Measurements from ENCODE around the gene AP3B1. TPM values are rescaled to one million over a fixed set of nuclear protein-coding genes. Genes with fewer than 3 reads are reported as not detected.
"Not testable (repeated sequence)": the region's sequence is repeated elsewhere in the genome, so short reads cannot be mapped to it uniquely, and the experiment has no call there.

Gene AP3B1
- total RNA-seq, 2 experiments from 2014 or later, result 39.4 to 52.3 TPM

DNA sequence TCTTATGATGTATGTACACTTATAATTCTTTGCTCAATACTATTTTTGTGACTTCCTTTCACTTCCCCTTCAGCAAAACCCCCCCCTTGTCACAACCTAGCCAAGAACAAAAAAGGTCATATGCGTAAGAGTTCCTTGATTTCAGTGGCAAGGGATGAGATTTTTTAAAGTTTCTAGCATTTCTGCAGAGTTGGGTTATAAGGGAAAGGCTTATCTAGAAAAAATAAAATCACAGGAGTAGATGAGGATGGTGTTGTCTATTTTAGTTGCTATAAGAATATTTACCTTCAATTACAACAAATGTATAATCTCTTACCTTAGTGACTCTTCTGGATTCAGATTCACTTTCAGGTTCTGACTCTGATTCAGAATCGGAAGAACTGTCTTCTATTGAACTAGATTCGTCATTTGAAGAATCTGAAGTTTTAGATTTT lies 184.6 kb downstream of the AP3B1 start:
- H3K36me3 Mint-ChIP-seq (ENCODE audit: low read depth), result peaks cover 36% of the 10 kb centered on the region
- H3K9me3 Mint-ChIP-seq, result no peaks in the 10 kb centered on the region
- no peak for DNase-seq
- ChIA-PET POLR2A (no interaction called here), CTCF (no interaction called here)
- H3K4me3 Mint-ChIP-seq, result no peak overlapping the region
- peaks cover 3% of the 10 kb centered on the region for H3K4me1 Mint-ChIP-seq
- no peaks in the 10 kb centered on the region for H3K27me3 Mint-ChIP-seq
- no peak overlapping the region for H3K27ac Mint-ChIP-seq

DNA sequence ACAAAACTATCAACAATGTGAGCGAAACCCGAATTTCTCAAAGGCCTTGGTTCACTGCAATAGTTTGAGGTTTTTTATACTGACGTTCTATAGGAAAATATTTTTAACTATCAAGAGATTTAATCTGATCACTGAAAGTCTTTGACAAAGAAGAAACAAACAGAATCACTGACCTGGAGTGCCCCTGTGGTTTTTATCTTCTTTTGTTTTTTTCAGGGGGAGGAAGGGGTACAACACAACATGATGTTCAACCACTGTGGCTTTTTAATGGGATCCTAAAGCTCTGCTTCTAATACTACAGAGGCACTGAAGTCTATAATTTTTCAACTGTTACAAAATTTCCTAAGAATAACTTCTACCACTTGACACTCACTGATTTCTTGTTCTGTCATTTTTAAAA lies 185.9 kb downstream of the AP3B1 start:
- H3K9me3 Mint-ChIP-seq, result no peaks in the 10 kb centered on the region
- CTCF ChIA-PET, result no interaction called here
- no peak overlapping the region for H3K27ac Mint-ChIP-seq
- POLR2A ChIA-PET, result no interaction called here
- H3K27me3 Mint-ChIP-seq, result no peaks in the 10 kb centered on the region
- peaks cover 30% of the 10 kb centered on the region for H3K36me3 Mint-ChIP-seq (ENCODE audit: low read depth)
- H3K4me1 Mint-ChIP-seq, result no peaks in the 10 kb centered on the region
- no peak for DNase-seq
- H3K4me3 Mint-ChIP-seq, result no peak overlapping the region

DNA sequence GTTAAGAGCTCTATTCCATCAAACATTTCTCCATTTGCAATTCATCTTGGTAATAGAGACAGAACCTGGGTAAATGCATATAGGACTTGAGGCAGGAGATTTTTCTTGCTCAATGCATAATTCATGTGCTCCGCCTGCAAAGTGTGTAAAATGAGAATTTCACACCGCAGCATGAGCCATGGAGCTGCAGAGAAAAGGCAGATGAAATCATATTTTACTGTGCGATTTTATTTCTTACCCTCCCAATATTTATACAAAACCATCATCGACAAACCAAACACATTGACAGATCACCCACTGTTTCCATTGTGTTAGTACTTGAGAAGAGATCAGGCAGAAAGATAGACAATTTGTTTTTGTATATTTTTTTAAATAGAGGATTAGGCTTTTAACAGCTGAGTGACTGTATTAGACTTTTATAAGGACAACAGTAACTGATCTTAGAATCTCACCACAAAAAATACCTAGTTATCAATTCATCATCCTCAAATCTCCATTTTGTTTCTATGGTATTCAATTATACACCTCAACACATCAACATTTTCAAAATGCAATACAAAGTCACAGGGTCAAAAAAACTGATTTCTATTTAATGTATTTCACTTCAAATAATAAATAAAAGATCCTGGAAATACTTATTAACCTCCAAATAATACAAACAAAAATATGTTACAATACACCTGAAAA lies 191.1 kb downstream of the AP3B1 start:
- Mint-ChIP-seq H3K36me3 (ENCODE audit: low read depth) (peaks cover 36% of the 10 kb centered on the region), H3K27ac (no peak overlapping the region), H3K27me3 (no peaks in the 10 kb centered on the region), H3K9me3 (peaks cover 2% of the 10 kb centered on the region), H3K4me1 (no peaks in the 10 kb centered on the region), H3K4me3 (no peak overlapping the region)
- POLR2A ChIA-PET, result no interaction called here
- CTCF ChIA-PET, result no interaction called here
- DNase-seq, result no peak

- no peaks in the 10 kb centered on the region for H3K27me3 Mint-ChIP-seq
- H3K27ac Mint-ChIP-seq, result no peak overlapping the region
- no peak for DNase-seq
- ChIA-PET POLR2A (no interaction called here), CTCF (interaction anchor here (0.5 kb wide), 1 partner anchor 60 kb away, joined by 4 read pairs; no protein-coding TSS in a partner anchor)
- no peaks in the 10 kb centered on the region for H3K4me1 Mint-ChIP-seq
- peaks cover 2% of the 10 kb centered on the region for H3K9me3 Mint-ChIP-seq
- no peak overlapping the region for H3K4me3 Mint-ChIP-seq
- peaks cover 35% of the 10 kb centered on the region for H3K36me3 Mint-ChIP-seq (ENCODE audit: low read depth)
These were observed 192.0 kb downstream of the AP3B1 start for GRCh38 chr5:78102500-78102899.

GRCh38 chr5:78095125-78095524 lies 199.4 kb downstream of the AP3B1 start:
- CTCF ChIA-PET, result no interaction called here
- peaks cover 2% of the 10 kb centered on the region for H3K9me3 Mint-ChIP-seq
- peaks cover 40% of the 10 kb centered on the region for H3K36me3 Mint-ChIP-seq (ENCODE audit: low read depth)
- POLR2A ChIA-PET, result no interaction called here
- DNase-seq, result no peak
- H3K4me1 Mint-ChIP-seq, result no peaks in the 10 kb centered on the region
- no peaks in the 10 kb centered on the region for H3K27me3 Mint-ChIP-seq
- no peak overlapping the region for H3K27ac Mint-ChIP-seq
- H3K4me3 Mint-ChIP-seq, result no peak overlapping the region

DNA sequence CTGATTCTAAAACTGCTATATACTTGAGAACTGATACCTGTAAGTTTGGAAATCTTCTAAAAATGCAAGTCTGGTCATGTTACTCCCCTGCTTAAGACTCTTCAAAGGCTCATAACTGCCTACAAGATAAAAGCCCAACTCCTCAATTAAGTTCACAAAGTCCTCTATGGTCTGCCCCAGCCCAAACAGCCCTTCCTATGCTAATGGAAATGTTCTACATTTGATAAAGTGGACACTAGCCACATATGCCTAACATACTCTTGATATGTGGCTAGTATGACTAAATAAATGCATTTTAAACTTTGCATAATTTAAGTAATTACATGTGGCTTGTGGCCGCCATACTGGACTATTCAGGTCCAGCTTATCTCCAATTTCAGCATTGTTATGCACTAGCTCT lies 204.5 kb downstream of the AP3B1 start:
- Mint-ChIP-seq H3K9me3 (no peaks in the 10 kb centered on the region), H3K27me3 (no peaks in the 10 kb centered on the region), H3K36me3 (ENCODE audit: low read depth) (peaks cover 27% of the 10 kb centered on the region), H3K4me3 (no peak overlapping the region), H3K27ac (no peak overlapping the region), H3K4me1 (peaks cover 4% of the 10 kb centered on the region)
- DNase-seq, result no peak
- ChIA-PET CTCF (no interaction called here), POLR2A (interaction anchor here (0.6 kb wide), 1 partner anchor 463 kb away, joined by 3 read pairs; no protein-coding TSS in a partner anchor)

- H3K4me1 Mint-ChIP-seq, result no peaks in the 10 kb centered on the region
- CTCF ChIA-PET, result interaction anchor here (1.2 kb wide), 1 partner anchor 17 kb away, joined by 3 read pairs; no protein-coding TSS in a partner anchor
- no peak overlapping the region for H3K4me3 Mint-ChIP-seq
- no peaks in the 10 kb centered on the region for H3K27me3 Mint-ChIP-seq
- DNase-seq, result no peak
- POLR2A ChIA-PET, result no interaction called here
- peaks cover 16% of the 10 kb centered on the region for H3K36me3 Mint-ChIP-seq (ENCODE audit: low read depth)
- peaks cover 6% of the 10 kb centered on the region for H3K9me3 Mint-ChIP-seq
- no peak overlapping the region for H3K27ac Mint-ChIP-seq
These were observed 215.6 kb downstream of the AP3B1 start for GRCh38 chr5:78078858-78079257.

GRCh38 chr5:78077369-78078068 lies 217.0 kb downstream of the AP3B1 start:
- DNase-seq, result no peak
- Mint-ChIP-seq H3K4me3 (no peak overlapping the region), H3K4me1 (no peaks in the 10 kb centered on the region), H3K9me3 (peaks cover 6% of the 10 kb centered on the region), H3K27me3 (no peaks in the 10 kb centered on the region), H3K27ac (no peak overlapping the region), H3K36me3 (ENCODE audit: low read depth) (peaks cover 14% of the 10 kb centered on the region)
- CTCF ChIA-PET, result interaction anchor here (0.6 to 1.2 kb wide), 2 partner anchors 16 to 449 kb away, joined by 3 read pairs; no protein-coding TSS in a partner anchor
- POLR2A ChIA-PET, result no interaction called here

DNA sequence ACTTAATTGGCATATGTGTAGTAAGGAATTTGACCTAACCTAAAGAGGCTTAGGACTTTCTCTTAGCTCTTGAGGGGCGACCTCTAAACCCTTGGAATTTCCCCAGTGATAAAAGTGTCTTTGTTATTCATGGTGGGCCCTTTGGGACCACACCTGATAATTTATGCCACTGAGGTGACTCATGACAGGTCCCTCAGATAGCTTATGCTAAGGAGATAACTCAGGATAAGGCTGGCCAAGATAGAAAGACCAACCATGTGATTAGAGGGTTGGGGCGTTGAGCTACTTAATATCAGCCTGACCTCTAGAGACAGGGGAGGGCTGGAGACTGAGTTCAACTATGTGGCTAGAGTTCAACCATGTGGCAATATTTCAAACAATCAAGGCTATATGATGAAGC lies 218.1 kb downstream of the AP3B1 start:
- CTCF ChIA-PET, result interaction anchor here (1.3 kb wide), 1 partner anchor 10 kb away, joined by 3 read pairs; no protein-coding TSS in a partner anchor
- no peak for DNase-seq
- H3K27me3 Mint-ChIP-seq, result no peaks in the 10 kb centered on the region
- H3K4me1 Mint-ChIP-seq, result no peaks in the 10 kb centered on the region
- H3K27ac Mint-ChIP-seq, result no peak overlapping the region
- POLR2A ChIA-PET, result no interaction called here
- H3K9me3 Mint-ChIP-seq, result peaks cover 3% of the 10 kb centered on the region
- H3K36me3 Mint-ChIP-seq (ENCODE audit: low read depth), result peaks cover 10% of the 10 kb centered on the region
- H3K4me3 Mint-ChIP-seq, result no peak overlapping the region

GRCh38 chr5:78075301-78075700 lies 219.2 kb downstream of the AP3B1 start:
- Mint-ChIP-seq H3K4me3 (no peak overlapping the region), H3K9me3 (peaks cover 3% of the 10 kb centered on the region), H3K4me1 (no peaks in the 10 kb centered on the region), H3K27me3 (no peaks in the 10 kb centered on the region), H3K36me3 (ENCODE audit: low read depth) (peaks cover 14% of the 10 kb centered on the region), H3K27ac (no peak overlapping the region)
- POLR2A ChIA-PET, result no interaction called here
- DNase-seq, result no peak
- CTCF ChIA-PET, result interaction anchor here (1.3 kb wide), 1 partner anchor 9 kb away, joined by 3 read pairs; no protein-coding TSS in a partner anchor

- DNase-seq, H3K4me3 Mint-ChIP-seq, H3K27ac Mint-ChIP-seq, H3K27me3 Mint-ChIP-seq, H3K4me1 Mint-ChIP-seq: not testable (repeated sequence)
- Mint-ChIP-seq H3K9me3 (peaks cover 26% of the 10 kb centered on the region), H3K36me3 (ENCODE audit: low read depth) (peaks cover 35% of the 10 kb centered on the region)
- POLR2A ChIA-PET, result interaction anchor here (0.6 kb wide), 1 partner anchor 18 kb away, joined by 3 read pairs; no protein-coding TSS in a partner anchor
- CTCF ChIA-PET, result interaction anchor here (0.7 kb wide), 1 partner anchor 431 kb away, joined by 4 read pairs; no protein-coding TSS in a partner anchor
These were observed 223.8 kb downstream of the AP3B1 start for GRCh38 chr5:78070691-78071090.

DNA sequence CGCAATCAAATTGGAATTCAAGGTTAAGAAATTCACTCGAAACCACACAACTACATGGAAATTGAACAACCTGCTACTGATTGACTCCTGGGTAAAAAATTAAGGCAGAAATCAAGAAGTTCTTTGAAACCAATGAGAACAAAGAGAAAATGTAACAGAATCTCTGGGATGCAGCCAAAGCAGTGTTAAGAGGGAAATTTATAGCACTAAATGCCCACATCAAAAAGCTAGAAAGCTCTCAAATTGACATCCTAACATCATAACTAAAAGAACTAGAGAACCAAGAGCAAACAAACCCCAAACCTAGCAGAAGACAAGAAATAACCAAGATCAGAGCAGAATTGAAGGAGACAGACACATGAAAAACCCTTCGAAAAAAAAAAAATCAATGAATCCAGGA lies 226.9 kb downstream of the AP3B1 start:
- peaks cover 26% of the 10 kb centered on the region for H3K9me3 Mint-ChIP-seq
- POLR2A ChIA-PET, H3K4me3 Mint-ChIP-seq, DNase-seq, CTCF ChIA-PET, H3K27me3 Mint-ChIP-seq, H3K27ac Mint-ChIP-seq, H3K4me1 Mint-ChIP-seq: not testable (repeated sequence)
- peaks cover 35% of the 10 kb centered on the region for H3K36me3 Mint-ChIP-seq (ENCODE audit: low read depth)

- H3K4me1 Mint-ChIP-seq, H3K27ac Mint-ChIP-seq, H3K4me3 Mint-ChIP-seq, DNase-seq, POLR2A ChIA-PET, H3K27me3 Mint-ChIP-seq: not testable (repeated sequence)
- CTCF ChIA-PET, result interaction anchor here (1.2 kb wide), 1 partner anchor 9 kb away, joined by 3 read pairs; no protein-coding TSS in a partner anchor
- Mint-ChIP-seq H3K9me3 (peaks cover 26% of the 10 kb centered on the region), H3K36me3 (ENCODE audit: low read depth) (peaks cover 34% of the 10 kb centered on the region)
These were observed 227.8 kb downstream of the AP3B1 start for GRCh38 chr5:78066722-78067121.
